Vagina (tissue), 2 donors: ENCODE results near the gene NOS3.

Experiments
- POLR2AphosphoS5 ChIP-seq, 2 donors: sonication (generic); formaldehyde crosslinking; IDR thresholded peaks; one replicate each; pipeline ENCODE4 v1.9.0; 2017; ENCODE audit warnings: antibody characterized with exemption in 2 of 2, mild to moderate bottlenecking in 2 of 2, low read depth in 1 of 2; ENCODE audit not compliant: insufficient read depth in 1 of 2
- TF ChIP-seq, protein P1 (sequence below), 3 experiments: fragments of 450-650 bp in 2 of 3; fragments of 200-600 bp in 1 of 3; sonication (generic) in 1 of 3; IDR thresholded peaks; one replicate each; pipeline ENCODE4 v1.5.1; 2017 to 2019; ENCODE audit warnings: antibody characterized with exemption in 3 of 3, mild to moderate bottlenecking in 2 of 3, moderate library complexity in 2 of 3

- TF ChIP-seq, protein P1, sequence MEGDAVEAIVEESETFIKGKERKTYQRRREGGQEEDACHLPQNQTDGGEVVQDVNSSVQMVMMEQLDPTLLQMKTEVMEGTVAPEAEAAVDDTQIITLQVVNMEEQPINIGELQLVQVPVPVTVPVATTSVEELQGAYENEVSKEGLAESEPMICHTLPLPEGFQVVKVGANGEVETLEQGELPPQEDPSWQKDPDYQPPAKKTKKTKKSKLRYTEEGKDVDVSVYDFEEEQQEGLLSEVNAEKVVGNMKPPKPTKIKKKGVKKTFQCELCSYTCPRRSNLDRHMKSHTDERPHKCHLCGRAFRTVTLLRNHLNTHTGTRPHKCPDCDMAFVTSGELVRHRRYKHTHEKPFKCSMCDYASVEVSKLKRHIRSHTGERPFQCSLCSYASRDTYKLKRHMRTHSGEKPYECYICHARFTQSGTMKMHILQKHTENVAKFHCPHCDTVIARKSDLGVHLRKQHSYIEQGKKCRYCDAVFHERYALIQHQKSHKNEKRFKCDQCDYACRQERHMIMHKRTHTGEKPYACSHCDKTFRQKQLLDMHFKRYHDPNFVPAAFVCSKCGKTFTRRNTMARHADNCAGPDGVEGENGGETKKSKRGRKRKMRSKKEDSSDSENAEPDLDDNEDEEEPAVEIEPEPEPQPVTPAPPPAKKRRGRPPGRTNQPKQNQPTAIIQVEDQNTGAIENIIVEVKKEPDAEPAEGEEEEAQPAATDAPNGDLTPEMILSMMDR (IDR thresholded peaks at IDR 0.05) = no peak
- no peak for TF ChIP-seq POLR2AphosphoS5 (IDR thresholded peaks at IDR 0.05; ENCODE audit: insufficient read depth in 1 of 2, low read depth in 1 of 2)
Observed at GRCh38 chr7:151006590-151007300, 15.9 kb downstream of the NOS3 start.
